Mesenchymal stem cell (in vitro differentiated cells and primary cell): ENCODE results near the gene TIMM9.

Source experiments
- DNase-seq: peaks from one replicate; pipeline ENCODE4 v3.0.0-alpha.2; 2013
- H2AFZ ChIP-seq: one replicate; pipeline ENCODE4 v1.6.1; 2013; ENCODE audit warnings: low read depth, mild to moderate bottlenecking, control low read depth, inconsistent platforms, low read length, moderate library complexity
- H2AK5ac ChIP-seq: 2 replicates; pipeline ENCODE4 v1.6.1; 2013; ENCODE audit warnings: low read length, moderate library complexity, mild to moderate bottlenecking, inconsistent platforms; ENCODE audit not compliant: severe bottlenecking
- H2BK120ac ChIP-seq: one replicate; pipeline ENCODE4 v1.6.1; 2013; ENCODE audit warnings: low read depth, mild to moderate bottlenecking, inconsistent platforms, low read length, moderate library complexity
- H2BK12ac ChIP-seq, 2 experiments: one replicate each; pipeline ENCODE4 v1.6.1; 2013; ENCODE audit warnings: inconsistent platforms in 2 of 2, low read length in 2 of 2, mild to moderate bottlenecking in 2 of 2, moderate library complexity in 2 of 2, control low read depth in 1 of 2
- H2BK15ac ChIP-seq: one replicate; pipeline ENCODE4 v1.6.1; 2013; ENCODE audit warnings: mild to moderate bottlenecking, low read depth, inconsistent platforms; ENCODE audit not compliant: poor library complexity, severe bottlenecking
- H2BK5ac ChIP-seq: 2 replicates; pipeline ENCODE4 v1.6.1; 2013; ENCODE audit warnings: low read depth, mild to moderate bottlenecking, low read length, control low read depth, inconsistent platforms; ENCODE audit not compliant: poor library complexity, severe bottlenecking
- H3K14ac ChIP-seq, 2 experiments: one replicate each; pipeline ENCODE4 v1.6.1; 2013; ENCODE audit warnings: inconsistent platforms in 2 of 2, low read length in 2 of 2, control low read depth in 1 of 2, mild to moderate bottlenecking in 1 of 2, moderate library complexity in 1 of 2
- H3K18ac ChIP-seq, 2 experiments: one replicate each; pipeline ENCODE4 v1.6.1; 2013; ENCODE audit warnings: inconsistent platforms in 2 of 2, low read length in 2 of 2, control low read depth in 1 of 2, low read depth in 1 of 2, mild to moderate bottlenecking in 1 of 2
- H3K23ac ChIP-seq, 2 experiments: one replicate each; pipeline ENCODE4 v1.6.1; 2013; ENCODE audit warnings: inconsistent platforms in 2 of 2, low read length in 2 of 2, mild to moderate bottlenecking in 2 of 2, moderate library complexity in 2 of 2, control low read depth in 1 of 2
- H3K27ac ChIP-seq: 2 replicates; pipeline ENCODE4 v1.5.1; 2013; ENCODE audit warnings: mild to moderate bottlenecking, moderate library complexity, low read length, control low read depth, inconsistent platforms; ENCODE audit not compliant: poor library complexity, severe bottlenecking
- H3K27me3 ChIP-seq, 2 experiments: 2 replicates each; pipeline versions ENCODE4 v1.6.1 to v1.7.0; 2013; ENCODE audit warnings: low read length in 2 of 2, mild to moderate bottlenecking in 2 of 2, moderate library complexity in 2 of 2, control low read depth in 1 of 2, inconsistent platforms in 1 of 2; ENCODE audit not compliant: control insufficient read depth in 1 of 2, insufficient read depth in 1 of 2
- H3K36me3 ChIP-seq, 2 experiments: 2 replicates each; pipeline versions ENCODE4 v1.6.1 to v1.7.0; 2013; ENCODE audit warnings: low read length in 2 of 2, control low read depth in 1 of 2, inconsistent platforms in 1 of 2, low read depth in 1 of 2, mild to moderate bottlenecking in 1 of 2; ENCODE audit not compliant: insufficient read depth in 2 of 2, control insufficient read depth in 1 of 2
- H3K4ac ChIP-seq, 2 experiments: one replicate each; pipeline ENCODE4 v1.6.1; 2013; ENCODE audit warnings: inconsistent platforms in 2 of 2, low read length in 2 of 2, mild to moderate bottlenecking in 2 of 2, moderate library complexity in 2 of 2, control low read depth in 1 of 2, low read depth in 1 of 2
- H3K4me1 ChIP-seq: 2 replicates; pipeline ENCODE4 v1.6.1; 2013; ENCODE audit warnings: low read depth, low read length, control low read depth; ENCODE audit not compliant: control insufficient read depth, insufficient read depth
- H3K4me2 ChIP-seq: 2 replicates; pipeline ENCODE4 v1.6.1; 2013; ENCODE audit warnings: low read length, mild to moderate bottlenecking, inconsistent platforms; ENCODE audit not compliant: poor library complexity, severe bottlenecking
- H3K4me3 ChIP-seq, 2 experiments: 2 replicates each; pipeline versions ENCODE4 v1.5.1 to v1.7.0; 2013; ENCODE audit warnings: low read length in 2 of 2, mild to moderate bottlenecking in 2 of 2, control low read depth in 1 of 2, low read depth in 1 of 2; ENCODE audit not compliant: insufficient read depth in 1 of 2
- H3K79me1 ChIP-seq: replicated peaks from 2 replicates; pipeline ENCODE4 v1.6.1; 2013; ENCODE audit warnings: mild to moderate bottlenecking, control low read depth, low read length, inconsistent platforms; ENCODE audit not compliant: poor library complexity, severe bottlenecking
- H3K9ac ChIP-seq: 2 replicates; pipeline ENCODE4 v1.7.0; 2013; ENCODE audit warnings: mild to moderate bottlenecking, low read length, moderate library complexity
- H3K9me3 ChIP-seq: 2 replicates; pipeline ENCODE4 v1.7.0; 2013; ENCODE audit warnings: mild to moderate bottlenecking, low read length; ENCODE audit not compliant: control insufficient read depth
- H4K8ac ChIP-seq: one replicate; pipeline ENCODE4 v1.6.1; 2013; ENCODE audit warnings: inconsistent platforms, mild to moderate bottlenecking, low read length, moderate library complexity
- H4K91ac ChIP-seq: one replicate; pipeline ENCODE4 v1.6.1; 2013; ENCODE audit warnings: mild to moderate bottlenecking, low read length, inconsistent platforms
- whole genome bisulfite sequencing: methylation state at CpG from one replicate; pipeline ENCODE4 v1.1.7; 2013; ENCODE audit warnings: mixed read lengths; 5-methylcytosine and 5-hydroxymethylcytosine counted together

The TIMM9 gene

GRCh38 chr14:58415636-58416547 is 11.4 kb downstream of the TIMM9 start:
- Histone ChIP-seq H2AK5ac (no peak overlapping the region), H3K4me1 (no peaks in the 10 kb centered on the region), H3K23ac (no peak overlapping the region), H2BK5ac (no peak overlapping the region), H3K4ac (no peak overlapping the region), H2BK15ac (no peak overlapping the region), H3K18ac (no peak overlapping the region), H4K91ac (no peak overlapping the region), H3K27ac (no peak overlapping the region), H2BK120ac (no peak overlapping the region), H3K4me2 (no peak overlapping the region), H3K36me3 (peaks cover 28 to 76% of the 10 kb centered on the region in 2 experiments), H3K14ac (no peak overlapping the region), H2BK12ac (no peak overlapping the region), H3K9me3 (peaks cover 10% of the 10 kb centered on the region), H3K79me1 (peaks cover 15% of the 10 kb centered on the region), H4K8ac (no peak overlapping the region), H2AFZ (no peak overlapping the region), H3K27me3 (no peaks in the 10 kb centered on the region), H3K9ac (no peak overlapping the region), H3K4me3 (no peak overlapping the region)
- WGBS = 98% methylated on average over 9 of the region's 10 CpGs
- no peak for DNase-seq

- Histone ChIP-seq H3K9ac (no peak overlapping the region), H3K4me1 (no peaks in the 10 kb centered on the region), H3K36me3 (peaks cover 32 to 80% of the 10 kb centered on the region in 2 experiments), H3K23ac (no peak overlapping the region), H2BK12ac (no peak overlapping the region), H4K8ac (no peak overlapping the region), H3K18ac (no peak overlapping the region), H4K91ac (no peak overlapping the region), H3K27me3 (no peaks in the 10 kb centered on the region), H3K4ac (no peak overlapping the region), H3K27ac (no peak overlapping the region), H3K4me3 (no peak overlapping the region), H2AFZ (no peak overlapping the region), H2BK5ac (no peak overlapping the region), H3K14ac (no peak overlapping the region), H3K4me2 (no peak overlapping the region), H3K79me1 (peaks cover 14% of the 10 kb centered on the region), H2BK15ac (no peak overlapping the region), H2AK5ac (no peak overlapping the region), H2BK120ac (no peak overlapping the region), H3K9me3 (peaks cover 10% of the 10 kb centered on the region)
- no peak for DNase-seq
- 100% methylated on average over 1 of the region's 1 CpG for WGBS
Measured at GRCh38 chr14:58414845-58415244, 12.5 kb downstream of the TIMM9 start.

GRCh38 chr14:58408681-58409215 is 18.6 kb downstream of the TIMM9 start:
- Histone ChIP-seq H3K14ac (no peak overlapping the region), H3K4me1 (no peaks in the 10 kb centered on the region), H3K27ac (no peak overlapping the region), H2AK5ac (no peak overlapping the region), H3K9ac (no peak overlapping the region), H3K4me3 (no peak overlapping the region), H3K23ac (no peak overlapping the region), H3K4me2 (no peak overlapping the region), H3K4ac (no peak overlapping the region), H2BK15ac (no peak overlapping the region), H2BK120ac (no peak overlapping the region), H4K8ac (no peak overlapping the region), H3K36me3 (peaks cover 18 to 50% of the 10 kb centered on the region in 2 experiments), H2BK12ac (no peak overlapping the region), H3K9me3 (no peaks in the 10 kb centered on the region), H3K18ac (no peak overlapping the region), H2AFZ (no peak overlapping the region), H4K91ac (no peak overlapping the region), H3K27me3 (no peaks in the 10 kb centered on the region), H3K79me1 (peaks cover 2% of the 10 kb centered on the region), H2BK5ac (no peak overlapping the region)
- DNase-seq = no peak
- 100% methylated on average over 2 of the region's 3 CpGs for WGBS

DNA sequence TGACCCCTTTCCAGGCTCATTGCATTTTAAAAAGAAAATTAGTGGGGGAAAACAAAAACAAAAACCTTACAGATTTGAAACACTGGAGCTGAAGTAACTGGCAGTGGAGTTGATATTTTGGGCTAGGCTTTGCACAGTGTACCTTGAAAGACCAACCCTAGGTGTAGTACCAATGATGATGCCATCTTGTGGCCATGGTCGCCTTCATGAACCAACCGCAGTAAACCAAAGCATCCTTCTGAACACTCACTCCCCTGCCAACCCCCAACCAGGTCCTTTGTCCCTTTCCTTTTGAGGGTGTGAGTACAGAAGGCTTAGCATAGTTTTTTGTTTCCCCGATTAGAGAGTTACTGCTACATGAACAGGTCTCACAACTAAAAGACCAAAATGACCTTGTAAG is 25.7 kb downstream of the TIMM9 start:
- Histone ChIP-seq H3K4ac (no peak overlapping the region), H2AFZ (no peak overlapping the region), H3K18ac (no peak overlapping the region), H2AK5ac (no peak overlapping the region), H3K14ac (no peak overlapping the region), H2BK12ac (no peak overlapping the region), H3K79me1 (no peaks in the 10 kb centered on the region), H2BK120ac (no peak overlapping the region), H3K4me2 (no peak overlapping the region), H2BK15ac (no peak overlapping the region), H3K4me3 (no peak overlapping the region), H3K23ac (no peak overlapping the region), H3K27me3 (no peaks in the 10 kb centered on the region), H4K8ac (no peak overlapping the region), H3K27ac (no peak overlapping the region), H3K9me3 (no peaks in the 10 kb centered on the region), H3K4me1 (peaks cover 2% of the 10 kb centered on the region), H3K36me3 (no peaks in the 10 kb centered on the region), H3K9ac (no peak overlapping the region), H2BK5ac (no peak overlapping the region), H4K91ac (no peak overlapping the region)
- no peak for DNase-seq
- 60% methylated on average over 1 of the region's 3 CpGs for WGBS
